ENCODE measurements around the gene REPIN1.
A peak's percentile ranks its signal among the peaks of the same experiment; 100 is the strongest.

DNA sequence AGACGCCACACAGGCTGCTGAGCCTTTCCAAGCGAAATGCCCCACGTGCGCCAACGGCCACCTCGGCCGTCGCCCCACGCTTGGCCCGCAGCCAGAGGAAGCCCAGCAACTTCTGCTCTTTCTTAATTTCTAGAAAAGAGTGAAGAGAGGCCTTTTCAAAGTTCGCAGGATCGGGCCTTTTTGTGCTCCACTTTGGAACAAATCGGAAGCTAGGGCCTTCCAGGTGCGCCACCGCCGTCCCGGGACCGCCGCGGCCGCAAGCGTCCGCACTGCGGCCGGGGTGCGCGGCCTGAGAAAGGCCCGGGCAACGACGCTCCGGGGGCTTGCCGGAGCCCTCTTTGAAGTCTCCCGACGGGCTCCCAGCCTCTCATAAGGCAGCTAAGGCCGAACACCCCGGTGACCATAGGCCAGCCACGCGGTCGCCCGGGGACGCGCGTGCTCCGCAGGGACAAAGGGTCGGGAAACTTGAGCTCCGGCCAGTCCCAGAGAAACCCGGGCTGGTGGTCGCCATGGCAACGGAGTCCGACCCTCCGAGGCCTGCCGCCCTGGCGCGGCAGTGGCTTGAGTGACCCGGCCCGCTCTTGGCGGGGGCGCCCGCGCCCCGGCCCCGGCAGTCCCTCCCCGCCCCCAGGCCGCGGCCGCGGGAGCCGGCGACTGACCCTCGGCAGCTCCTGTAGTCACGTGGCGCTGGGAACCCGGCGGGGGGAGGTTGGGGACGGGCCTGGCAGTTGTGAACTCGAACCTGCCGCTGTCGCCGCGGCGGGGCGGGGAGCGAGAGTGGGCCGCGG lies at the start of gene REPIN1:
- TF ChIP-seq, protein P1, sequence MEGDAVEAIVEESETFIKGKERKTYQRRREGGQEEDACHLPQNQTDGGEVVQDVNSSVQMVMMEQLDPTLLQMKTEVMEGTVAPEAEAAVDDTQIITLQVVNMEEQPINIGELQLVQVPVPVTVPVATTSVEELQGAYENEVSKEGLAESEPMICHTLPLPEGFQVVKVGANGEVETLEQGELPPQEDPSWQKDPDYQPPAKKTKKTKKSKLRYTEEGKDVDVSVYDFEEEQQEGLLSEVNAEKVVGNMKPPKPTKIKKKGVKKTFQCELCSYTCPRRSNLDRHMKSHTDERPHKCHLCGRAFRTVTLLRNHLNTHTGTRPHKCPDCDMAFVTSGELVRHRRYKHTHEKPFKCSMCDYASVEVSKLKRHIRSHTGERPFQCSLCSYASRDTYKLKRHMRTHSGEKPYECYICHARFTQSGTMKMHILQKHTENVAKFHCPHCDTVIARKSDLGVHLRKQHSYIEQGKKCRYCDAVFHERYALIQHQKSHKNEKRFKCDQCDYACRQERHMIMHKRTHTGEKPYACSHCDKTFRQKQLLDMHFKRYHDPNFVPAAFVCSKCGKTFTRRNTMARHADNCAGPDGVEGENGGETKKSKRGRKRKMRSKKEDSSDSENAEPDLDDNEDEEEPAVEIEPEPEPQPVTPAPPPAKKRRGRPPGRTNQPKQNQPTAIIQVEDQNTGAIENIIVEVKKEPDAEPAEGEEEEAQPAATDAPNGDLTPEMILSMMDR (IDR thresholded peaks at IDR 0.05): peak in 1 of 4 experiments; percentile 27
- peak; percentile 36 to 77 for TF ChIP-seq POLR2A (IDR thresholded peaks at IDR 0.05)
